K562 (cell line): ENCODE results near the gene GVQW3. TPM values are rescaled to one million over a fixed set of nuclear protein-coding genes. Genes with fewer than 3 reads are reported as not detected.
A peak's percentile ranks its signal among the peaks of the same experiment; 100 is the strongest.

ENCODE experiments used
- ARHGAP35 ChIP-seq: fragments of 450-650 bp; IDR thresholded peaks from 2 replicates; pipeline ENCODE4 v1.6.1; 2018; ENCODE audit not compliant: partially characterized antibody
- CBX3 ChIP-seq, 2 experiments: IDR thresholded peaks; 1 replicate in 1 of 2; 2 replicates in 1 of 2; pipeline ENCODE4 v1.6.1; 2012; ENCODE audit warnings: inconsistent platforms in 2 of 2, low read length in 2 of 2, borderline replicate concordance in 1 of 2, control low read depth in 1 of 2
- EGR1 ChIP-seq: fragments of 450-650 bp; conservative IDR thresholded peaks from 2 replicates; pipeline ENCODE4 v1.6.1; 2017; ENCODE audit warnings: mild to moderate bottlenecking
- KLF13 ChIP-seq: fragments of 450-650 bp; IDR thresholded peaks from 2 replicates; pipeline ENCODE4 v1.6.1; 2016; ENCODE audit warnings: missing genetic modification characterization, low read depth, mild to moderate bottlenecking, missing compliant biosample characterization, moderate library complexity, borderline replicate concordance
- NCOA4 ChIP-seq: fragments of 450-650 bp; IDR thresholded peaks from 2 replicates; pipeline ENCODE4 v1.6.1; 2018; ENCODE audit warnings: mild to moderate bottlenecking; ENCODE audit not compliant: partially characterized antibody
- NCOR1 ChIP-seq: fragments of 450-650 bp; IDR thresholded peaks from 2 replicates; pipeline ENCODE4 v1.6.1; 2016; ENCODE audit warnings: mild to moderate bottlenecking, moderate library complexity
- NFYB ChIP-seq: IDR thresholded peaks from 2 replicates; pipeline ENCODE4 v1.6.1; 2011; ENCODE audit warnings: mild to moderate bottlenecking, moderate library complexity; ENCODE audit not compliant: insufficient read length; ENCODE audit errors: extremely low read depth
- PCBP1 ChIP-seq: fragments of 200-400 bp; formaldehyde crosslinking; IDR thresholded peaks from 2 replicates; pipeline ENCODE4 v1.6.1; 2018; ENCODE audit warnings: mild to moderate bottlenecking, low read depth, low read length; ENCODE audit not compliant: poor library complexity, severe bottlenecking
- PTTG1 ChIP-seq: fragments of 450-650 bp; IDR thresholded peaks from 2 replicates; pipeline ENCODE4 v1.6.1; 2016; ENCODE audit warnings: low read depth, mild to moderate bottlenecking, missing genetic modification characterization, missing compliant biosample characterization
- SMAD3 ChIP-seq: fragments of 450-650 bp; formaldehyde crosslinking; conservative IDR thresholded peaks from 2 replicates; pipeline ENCODE4 v1.4.0; 2020; ENCODE audit warnings: mild to moderate bottlenecking
- SRF ChIP-seq, 2 experiments: fragments of 250-450, 450-650 bp in 1 of 2; sonication (Bioruptor Pico) in 1 of 2; sonication (generic) in 1 of 2; formaldehyde crosslinking; IDR thresholded peaks; 2 replicates each; pipeline versions ENCODE4 v1.5.0 to v1.5.1; 2020 to 2022; ENCODE audit warnings: mild to moderate bottlenecking in 1 of 2, missing genetic modification reagents in 1 of 2
- SRSF1 ChIP-seq: fragments of 200-400 bp; formaldehyde crosslinking; IDR thresholded peaks from 2 replicates; pipeline ENCODE4 v1.6.1; 2017; ENCODE audit warnings: mild to moderate bottlenecking, low read depth, low read length, moderate library complexity
- SUPT5H ChIP-seq: fragments of 450-650 bp; IDR thresholded peaks from 2 replicates; pipeline ENCODE4 v1.6.1; 2016
- TAL1 ChIP-seq: fragments of 450-650 bp; IDR thresholded peaks from 2 replicates; pipeline ENCODE4 v1.6.1; 2016; ENCODE audit warnings: mild to moderate bottlenecking
- ZNF184 ChIP-seq: sonication (generic); formaldehyde crosslinking; IDR thresholded peaks from 2 replicates; pipeline ENCODE4 v1.5.0; 2020; ENCODE audit warnings: missing genetic modification reagents
- ZNF57 ChIP-seq: fragments of 450-650 bp; formaldehyde crosslinking; IDR thresholded peaks from 2 replicates; pipeline ENCODE4 v1.4.0; 2020; ENCODE audit warnings: mild to moderate bottlenecking, moderate library complexity
- polyA plus RNA-seq, 8 experiments: library from polyadenylated mRNA; depleted of rRNA in 4 of 8; stranded (reverse) in 5 of 8; unstranded in 3 of 8; fragments of >200 nt; fragmentation: Nextera tagmentation in 2 of 8; fragmentation: Illumina TruSeq in 1 of 8; extraction: Ambion mirVana in 2 of 8; extraction: Trizol in 1 of 8; gene quantifications; 2 replicates each; pipeline versions ENCODE4 v1.2.1 to v1.2.3, GENCODE V29; 2011 to 2014; ENCODE audit warnings: inconsistent platforms in 1 of 8, missing spikeins in 1 of 8
- total RNA-seq, 7 experiments: library from RNA; depleted of rRNA in 6 of 7; stranded (reverse); fragments of >200 nt in 6 of 7; fragmentation: Illumina TruSeq in 2 of 7; extraction: Trizol in 2 of 7; gene quantifications; 2 replicates each; pipeline versions ENCODE4 v1.2.1 to v1.2.3, GENCODE V29; 2011 to 2021; ENCODE audit warnings: low replicate concordance in 1 of 7
- TF ChIP-seq, protein P1 (sequence below): fragments of 250-450 bp; sonication (Bioruptor Pico); IDR thresholded peaks from 2 replicates; pipeline ENCODE4 v1.8.0; 2021; ENCODE audit warnings: moderate library complexity, mild to moderate bottlenecking, inconsistent platforms
- TF ChIP-seq, protein P2 (sequence below): fragments of 200-600 bp; sonication (generic); IDR thresholded peaks from one replicate; pipeline ENCODE4 v1.6.1; 2012; ENCODE audit warnings: mild to moderate bottlenecking, low read depth, low read length, inconsistent platforms

GVQW3 gene
- total and polyA plus RNA-seq, 9 of the 15 experiments (the other 6 are each of a cell fraction or from before 2014, with no cell fraction given) = 0.66 to 5.7 (median 2.1) TPM

DNA sequence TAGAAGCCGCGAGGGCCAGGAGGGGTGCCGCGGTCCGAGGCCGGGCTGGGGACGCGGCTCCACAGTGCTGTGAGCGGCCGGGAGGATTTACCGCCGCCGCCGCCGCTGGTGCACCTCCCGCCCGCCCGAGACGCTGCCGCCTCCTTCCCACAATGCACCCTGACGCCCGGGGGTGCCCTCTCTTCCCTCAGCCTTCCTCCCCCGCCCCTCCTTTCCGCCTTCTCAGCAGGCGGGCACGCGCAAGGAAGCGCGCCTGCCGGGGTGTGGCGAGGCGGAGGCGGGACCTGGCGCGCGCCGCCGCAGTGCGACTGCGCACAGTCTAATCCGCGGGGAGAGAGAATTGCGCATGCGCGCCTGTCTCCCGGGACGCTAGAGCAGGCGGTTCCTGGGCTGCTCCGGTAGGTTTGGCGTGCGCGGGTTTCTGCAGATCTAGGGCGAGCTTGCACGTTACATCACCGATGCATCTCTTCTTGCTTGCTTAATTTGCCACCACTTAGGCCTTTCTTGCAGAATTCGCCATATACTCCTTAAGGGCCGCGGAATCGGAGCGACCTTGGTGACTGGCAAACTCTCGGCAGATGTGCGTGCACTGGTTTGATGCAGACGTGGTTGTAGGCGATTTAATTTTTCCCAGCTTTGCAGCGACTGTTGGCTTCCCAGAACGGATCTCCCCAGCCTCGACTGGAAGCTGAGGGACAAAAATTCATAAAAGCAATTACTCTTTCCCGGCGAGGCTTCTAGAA, at the start of gene GVQW3, which contains the start of gene THAP12 (continued):
- TF ChIP-seq NFYB (no peak), SRF (CRISPR knock-in tag; IDR thresholded peaks at IDR 0.05) (peak in 1 of 2 experiments; percentile 36; a peak in 2 of 4 replicates), TAL1 (no peak), EGR1 (peak; percentile 93), NCOA4 (no peak), PCBP1 (no peak), CBX3 (IDR thresholded peaks at IDR 0.05; ENCODE audit: borderline replicate concordance in 1 of 2, low read length in 2 of 2) (no peak), NCOR1 (0 out of 2 replicates have a peak, but pooled peaks have one; percentile 7), ZNF184 (CRISPR knock-in tag) (no peak), KLF13 (peak; percentile 80; the same call in 1 of the 2 replicates), SUPT5H (peak; percentile 34; the same call in 1 of the 2 replicates), SMAD3 (CRISPR knock-in tag) (no peak), PTTG1 (tag) (no peak), ARHGAP35 (no peak), SRSF1 (no peak), ZNF57 (CRISPR knock-in tag) (no peak)
- TF ChIP-seq, protein P1, sequence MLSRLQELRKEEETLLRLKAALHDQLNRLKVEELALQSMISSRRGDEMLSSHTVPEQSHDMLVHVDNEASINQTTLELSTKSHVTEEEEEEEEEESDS (CRISPR knock-in tag) = no peak
- TF ChIP-seq, protein P2, sequence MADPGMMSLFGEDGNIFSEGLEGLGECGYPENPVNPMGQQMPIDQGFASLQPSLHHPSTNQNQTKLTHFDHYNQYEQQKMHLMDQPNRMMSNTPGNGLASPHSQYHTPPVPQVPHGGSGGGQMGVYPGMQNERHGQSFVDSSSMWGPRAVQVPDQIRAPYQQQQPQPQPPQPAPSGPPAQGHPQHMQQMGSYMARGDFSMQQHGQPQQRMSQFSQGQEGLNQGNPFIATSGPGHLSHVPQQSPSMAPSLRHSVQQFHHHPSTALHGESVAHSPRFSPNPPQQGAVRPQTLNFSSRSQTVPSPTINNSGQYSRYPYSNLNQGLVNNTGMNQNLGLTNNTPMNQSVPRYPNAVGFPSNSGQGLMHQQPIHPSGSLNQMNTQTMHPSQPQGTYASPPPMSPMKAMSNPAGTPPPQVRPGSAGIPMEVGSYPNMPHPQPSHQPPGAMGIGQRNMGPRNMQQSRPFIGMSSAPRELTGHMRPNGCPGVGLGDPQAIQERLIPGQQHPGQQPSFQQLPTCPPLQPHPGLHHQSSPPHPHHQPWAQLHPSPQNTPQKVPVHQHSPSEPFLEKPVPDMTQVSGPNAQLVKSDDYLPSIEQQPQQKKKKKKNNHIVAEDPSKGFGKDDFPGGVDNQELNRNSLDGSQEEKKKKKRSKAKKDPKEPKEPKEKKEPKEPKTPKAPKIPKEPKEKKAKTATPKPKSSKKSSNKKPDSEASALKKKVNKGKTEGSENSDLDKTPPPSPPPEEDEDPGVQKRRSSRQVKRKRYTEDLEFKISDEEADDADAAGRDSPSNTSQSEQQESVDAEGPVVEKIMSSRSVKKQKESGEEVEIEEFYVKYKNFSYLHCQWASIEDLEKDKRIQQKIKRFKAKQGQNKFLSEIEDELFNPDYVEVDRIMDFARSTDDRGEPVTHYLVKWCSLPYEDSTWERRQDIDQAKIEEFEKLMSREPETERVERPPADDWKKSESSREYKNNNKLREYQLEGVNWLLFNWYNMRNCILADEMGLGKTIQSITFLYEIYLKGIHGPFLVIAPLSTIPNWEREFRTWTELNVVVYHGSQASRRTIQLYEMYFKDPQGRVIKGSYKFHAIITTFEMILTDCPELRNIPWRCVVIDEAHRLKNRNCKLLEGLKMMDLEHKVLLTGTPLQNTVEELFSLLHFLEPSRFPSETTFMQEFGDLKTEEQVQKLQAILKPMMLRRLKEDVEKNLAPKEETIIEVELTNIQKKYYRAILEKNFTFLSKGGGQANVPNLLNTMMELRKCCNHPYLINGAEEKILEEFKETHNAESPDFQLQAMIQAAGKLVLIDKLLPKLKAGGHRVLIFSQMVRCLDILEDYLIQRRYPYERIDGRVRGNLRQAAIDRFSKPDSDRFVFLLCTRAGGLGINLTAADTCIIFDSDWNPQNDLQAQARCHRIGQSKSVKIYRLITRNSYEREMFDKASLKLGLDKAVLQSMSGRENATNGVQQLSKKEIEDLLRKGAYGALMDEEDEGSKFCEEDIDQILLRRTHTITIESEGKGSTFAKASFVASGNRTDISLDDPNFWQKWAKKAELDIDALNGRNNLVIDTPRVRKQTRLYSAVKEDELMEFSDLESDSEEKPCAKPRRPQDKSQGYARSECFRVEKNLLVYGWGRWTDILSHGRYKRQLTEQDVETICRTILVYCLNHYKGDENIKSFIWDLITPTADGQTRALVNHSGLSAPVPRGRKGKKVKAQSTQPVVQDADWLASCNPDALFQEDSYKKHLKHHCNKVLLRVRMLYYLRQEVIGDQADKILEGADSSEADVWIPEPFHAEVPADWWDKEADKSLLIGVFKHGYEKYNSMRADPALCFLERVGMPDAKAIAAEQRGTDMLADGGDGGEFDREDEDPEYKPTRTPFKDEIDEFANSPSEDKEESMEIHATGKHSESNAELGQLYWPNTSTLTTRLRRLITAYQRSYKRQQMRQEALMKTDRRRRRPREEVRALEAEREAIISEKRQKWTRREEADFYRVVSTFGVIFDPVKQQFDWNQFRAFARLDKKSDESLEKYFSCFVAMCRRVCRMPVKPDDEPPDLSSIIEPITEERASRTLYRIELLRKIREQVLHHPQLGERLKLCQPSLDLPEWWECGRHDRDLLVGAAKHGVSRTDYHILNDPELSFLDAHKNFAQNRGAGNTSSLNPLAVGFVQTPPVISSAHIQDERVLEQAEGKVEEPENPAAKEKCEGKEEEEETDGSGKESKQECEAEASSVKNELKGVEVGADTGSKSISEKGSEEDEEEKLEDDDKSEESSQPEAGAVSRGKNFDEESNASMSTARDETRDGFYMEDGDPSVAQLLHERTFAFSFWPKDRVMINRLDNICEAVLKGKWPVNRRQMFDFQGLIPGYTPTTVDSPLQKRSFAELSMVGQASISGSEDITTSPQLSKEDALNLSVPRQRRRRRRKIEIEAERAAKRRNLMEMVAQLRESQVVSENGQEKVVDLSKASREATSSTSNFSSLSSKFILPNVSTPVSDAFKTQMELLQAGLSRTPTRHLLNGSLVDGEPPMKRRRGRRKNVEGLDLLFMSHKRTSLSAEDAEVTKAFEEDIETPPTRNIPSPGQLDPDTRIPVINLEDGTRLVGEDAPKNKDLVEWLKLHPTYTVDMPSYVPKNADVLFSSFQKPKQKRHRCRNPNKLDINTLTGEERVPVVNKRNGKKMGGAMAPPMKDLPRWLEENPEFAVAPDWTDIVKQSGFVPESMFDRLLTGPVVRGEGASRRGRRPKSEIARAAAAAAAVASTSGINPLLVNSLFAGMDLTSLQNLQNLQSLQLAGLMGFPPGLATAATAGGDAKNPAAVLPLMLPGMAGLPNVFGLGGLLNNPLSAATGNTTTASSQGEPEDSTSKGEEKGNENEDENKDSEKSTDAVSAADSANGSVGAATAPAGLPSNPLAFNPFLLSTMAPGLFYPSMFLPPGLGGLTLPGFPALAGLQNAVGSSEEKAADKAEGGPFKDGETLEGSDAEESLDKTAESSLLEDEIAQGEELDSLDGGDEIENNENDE = no peak
